ENCODE data around the gene ABCA12. TPM values are rescaled to one million over a fixed set of nuclear protein-coding genes. Genes with fewer than 3 reads are reported as not detected.

ABCA12 gene
- total RNA-seq, 1 donor from 2014 or later: 0.03 TPM

DNA sequence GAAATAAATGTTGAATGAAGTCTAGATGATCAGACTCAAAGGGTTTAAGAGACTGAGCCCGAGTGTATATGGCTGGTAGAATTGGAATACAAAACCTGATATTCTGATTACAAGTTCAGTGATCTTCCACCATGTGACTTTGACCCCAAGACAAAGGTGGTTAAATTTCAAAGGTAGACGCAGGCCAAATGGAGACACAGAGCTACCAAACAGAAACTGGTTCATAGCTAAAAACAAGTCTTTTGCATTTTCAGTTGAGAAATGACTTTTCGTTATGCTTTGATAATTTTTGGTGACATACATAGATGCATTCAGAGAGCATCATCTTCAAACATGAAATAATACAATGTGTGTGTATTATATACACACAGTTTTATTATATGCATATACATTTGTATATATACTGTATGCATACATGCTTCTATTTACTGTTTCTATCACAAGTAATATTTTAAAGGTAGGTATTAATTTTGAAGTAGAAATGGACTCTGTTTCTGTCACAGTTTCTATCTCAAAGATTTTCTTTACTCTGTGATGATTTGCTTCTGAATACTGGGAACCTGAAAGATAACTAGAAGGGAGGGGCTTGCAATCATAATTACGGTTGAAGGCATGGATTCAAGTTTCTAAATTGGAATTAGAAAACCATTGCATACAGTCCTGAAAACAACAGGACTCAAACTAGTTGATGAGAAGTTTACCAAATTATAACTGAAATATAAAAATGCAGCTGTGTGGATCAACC is 142.3 kb downstream of the ABCA12 start:
- intact Hi-C loops (cut with micrococcal nuclease): loop anchor here (10.0 kb wide), 1 partner anchor 1741 kb away; no protein-coding TSS in a partner anchor

DNA sequence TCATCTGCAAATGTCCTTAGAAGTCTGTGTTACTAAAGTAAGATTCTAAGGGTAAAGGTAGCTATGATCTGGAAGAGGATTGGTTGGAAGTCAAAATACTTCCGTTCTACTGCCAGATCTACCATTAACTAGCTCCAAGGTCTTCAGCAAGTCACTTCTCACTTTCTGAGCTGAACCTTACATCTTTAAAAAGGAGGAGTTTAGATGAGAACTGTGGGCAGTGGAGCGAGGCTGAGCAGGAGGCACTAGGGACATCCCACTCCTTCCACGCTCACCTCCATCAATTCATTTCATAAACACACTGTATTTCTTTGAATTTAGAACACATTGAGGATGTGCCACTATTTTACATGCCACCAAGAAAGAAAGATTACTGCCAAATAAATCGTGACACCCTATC is 143.0 kb downstream of the ABCA12 start:
- Histone ChIP-seq H3K27ac (replicated peaks) (no peak overlapping the region), H3K27me3 (ENCODE audit: low read depth) (no peaks in the 10 kb centered on the region), H3K4me3 (no peak overlapping the region), H3K36me3 (no peaks in the 10 kb centered on the region), H3K9me3 (replicated peaks) (no peaks in the 10 kb centered on the region), H3K4me1 (no peaks in the 10 kb centered on the region)
- intact Hi-C loops (cut with micrococcal nuclease): loop anchor here (10.0 kb wide), 1 partner anchor 1741 kb away; no protein-coding TSS in a partner anchor
- TF ChIP-seq, protein P1, sequence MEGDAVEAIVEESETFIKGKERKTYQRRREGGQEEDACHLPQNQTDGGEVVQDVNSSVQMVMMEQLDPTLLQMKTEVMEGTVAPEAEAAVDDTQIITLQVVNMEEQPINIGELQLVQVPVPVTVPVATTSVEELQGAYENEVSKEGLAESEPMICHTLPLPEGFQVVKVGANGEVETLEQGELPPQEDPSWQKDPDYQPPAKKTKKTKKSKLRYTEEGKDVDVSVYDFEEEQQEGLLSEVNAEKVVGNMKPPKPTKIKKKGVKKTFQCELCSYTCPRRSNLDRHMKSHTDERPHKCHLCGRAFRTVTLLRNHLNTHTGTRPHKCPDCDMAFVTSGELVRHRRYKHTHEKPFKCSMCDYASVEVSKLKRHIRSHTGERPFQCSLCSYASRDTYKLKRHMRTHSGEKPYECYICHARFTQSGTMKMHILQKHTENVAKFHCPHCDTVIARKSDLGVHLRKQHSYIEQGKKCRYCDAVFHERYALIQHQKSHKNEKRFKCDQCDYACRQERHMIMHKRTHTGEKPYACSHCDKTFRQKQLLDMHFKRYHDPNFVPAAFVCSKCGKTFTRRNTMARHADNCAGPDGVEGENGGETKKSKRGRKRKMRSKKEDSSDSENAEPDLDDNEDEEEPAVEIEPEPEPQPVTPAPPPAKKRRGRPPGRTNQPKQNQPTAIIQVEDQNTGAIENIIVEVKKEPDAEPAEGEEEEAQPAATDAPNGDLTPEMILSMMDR (IDR thresholded peaks at IDR 0.05; ENCODE audit: borderline replicate concordance): no peak
- no peak for DNase-seq

More for the DNA sequence above, 142.3 kb downstream of the ABCA12 start:
- Histone ChIP-seq H3K27ac (replicated peaks) (no peak overlapping the region), H3K9me3 (replicated peaks) (no peaks in the 10 kb centered on the region), H3K4me3 (no peak overlapping the region), H3K36me3 (no peaks in the 10 kb centered on the region), H3K27me3 (ENCODE audit: low read depth) (no peaks in the 10 kb centered on the region), H3K4me1 (no peaks in the 10 kb centered on the region)
- TF ChIP-seq, protein P1 (IDR thresholded peaks at IDR 0.05; ENCODE audit: borderline replicate concordance): no peak
- DNase-seq: no peak

DNA sequence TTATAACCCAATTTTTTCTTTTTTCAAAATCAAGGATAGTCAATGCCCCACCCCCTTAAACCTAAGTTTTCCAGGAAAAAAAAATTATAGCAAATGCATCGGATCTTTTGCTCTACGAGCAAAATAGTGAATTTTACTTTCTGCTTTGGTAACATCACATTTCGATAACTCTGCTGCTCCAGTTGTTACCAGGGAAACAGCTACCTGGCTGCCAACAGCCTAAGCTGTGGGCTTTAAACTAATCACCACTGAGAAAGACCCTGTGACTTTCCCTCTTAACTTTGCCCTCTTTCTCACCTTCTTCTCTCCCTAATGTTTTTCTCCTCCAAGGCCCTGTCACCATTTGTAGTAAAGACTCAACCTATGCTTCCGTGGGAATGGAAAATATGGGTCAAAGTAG is 145.5 kb downstream of the ABCA12 start:
- Histone ChIP-seq H3K27ac (replicated peaks) (no peak overlapping the region), H3K36me3 (no peaks in the 10 kb centered on the region), H3K9me3 (replicated peaks) (no peaks in the 10 kb centered on the region), H3K27me3 (ENCODE audit: low read depth) (no peaks in the 10 kb centered on the region), H3K4me3 (no peak overlapping the region), H3K4me1 (no peaks in the 10 kb centered on the region)
- no peak for DNase-seq
- intact Hi-C loops (cut with micrococcal nuclease): loop anchor here (10.0 kb wide), 1 partner anchor 1738 kb away; no protein-coding TSS in a partner anchor
- TF ChIP-seq, protein P1 (IDR thresholded peaks at IDR 0.05; ENCODE audit: borderline replicate concordance): no peak

DNA sequence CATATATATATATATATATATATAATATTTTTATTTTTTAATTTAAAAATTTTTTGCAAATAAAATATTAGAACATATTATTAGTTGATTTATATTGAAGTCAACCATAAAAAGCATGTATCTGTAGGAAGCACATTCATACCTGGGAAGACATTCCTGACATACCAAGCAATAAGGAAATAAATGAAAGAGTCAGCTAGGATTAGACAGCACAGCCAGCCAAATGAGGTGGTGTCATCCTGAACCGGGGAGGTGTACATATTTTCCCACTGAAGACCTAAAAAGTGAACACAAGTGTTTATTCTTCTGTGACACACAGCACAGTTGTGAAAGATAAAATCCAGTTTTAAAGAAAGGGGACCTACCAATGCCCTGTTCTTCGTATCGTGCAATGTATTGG is 149.2 kb downstream of the ABCA12 start:
- H3K27ac ChIP-seq (replicated peaks): no peak overlapping the region
- no peaks in the 10 kb centered on the region for H3K36me3 ChIP-seq
- H3K4me3 ChIP-seq: no peak overlapping the region
- H3K9me3 ChIP-seq (replicated peaks): no peaks in the 10 kb centered on the region
- DNase-seq: no peak
- no peaks in the 10 kb centered on the region for H3K27me3 ChIP-seq (ENCODE audit: low read depth)
- TF ChIP-seq, protein P1 (IDR thresholded peaks at IDR 0.05; ENCODE audit: borderline replicate concordance): no peak
- intact Hi-C loops (cut with micrococcal nuclease): no loop called here
- no peaks in the 10 kb centered on the region for H3K4me1 ChIP-seq

DNA sequence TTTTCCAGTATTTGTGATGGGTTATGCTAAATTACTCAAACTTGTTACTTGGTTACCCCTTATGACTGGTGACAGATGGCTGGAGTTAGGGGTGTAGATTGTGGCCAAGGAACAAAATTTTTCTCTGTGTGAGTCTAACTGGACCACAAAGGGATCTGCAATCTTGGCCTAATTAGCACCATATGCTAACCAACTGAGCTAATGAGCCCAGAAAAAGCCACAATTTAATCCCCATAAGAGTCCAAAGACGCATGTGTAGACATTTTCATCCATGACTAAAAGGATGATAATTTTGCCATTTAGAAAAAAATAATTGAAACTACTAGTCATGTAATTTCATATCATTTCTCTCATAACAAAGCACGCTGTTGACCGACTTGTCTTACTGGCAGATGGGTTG is 151.2 kb downstream of the ABCA12 start:
- Histone ChIP-seq H3K36me3 (no peaks in the 10 kb centered on the region), H3K4me3 (no peak overlapping the region), H3K4me1 (no peaks in the 10 kb centered on the region), H3K9me3 (replicated peaks) (no peaks in the 10 kb centered on the region), H3K27me3 (ENCODE audit: low read depth) (no peaks in the 10 kb centered on the region), H3K27ac (replicated peaks) (no peak overlapping the region)
- no peak for DNase-seq
- intact Hi-C loops (cut with micrococcal nuclease): no loop called here
- TF ChIP-seq, protein P1 (IDR thresholded peaks at IDR 0.05; ENCODE audit: borderline replicate concordance): no peak
